H1 (cell line): Measurements from ENCODE around the gene CYP2E1. TPM values are rescaled to one million over a fixed set of nuclear protein-coding genes. Genes with fewer than 3 reads are reported as not detected.

Experiments used
- CTCF ChIA-PET: fragments of 300-600 bp; sonication (Branson Sonifier 250); formaldehyde crosslinking; loops from one replicate; lab custom pipeline; 2021; ENCODE audit not compliant: partially characterized antibody; lab: Charles Lee
- POLR2A ChIA-PET: fragments of 300-600 bp; sonication (Branson Sonifier 250); formaldehyde crosslinking; loops from one replicate; lab custom pipeline; 2021; ENCODE audit warnings: inconsistent platforms; ENCODE audit not compliant: partially characterized antibody; lab: Charles Lee
- DNase-seq, 2 experiments: peaks; one replicate each; pipeline versions ENCODE4 v3.0.0 to v3.0.0-alpha.2; 2010 to 2022; ENCODE audit warnings: low spot score in 2 of 2, low read depth in 1 of 2, mixed read lengths in 1 of 2
- FAIRE-seq: peaks from 2 replicates; lab custom pipeline; 2011; peaks lifted over from hg19 to GRCh38; lab: Jason Lieb, UNC
- H2AFZ ChIP-seq: 2 replicates; pipeline ENCODE4 v1.8.1; 2012; ENCODE audit warnings: low read length, inconsistent platforms
- H2AK5ac ChIP-seq: 2 replicates; pipeline ENCODE4 v1.6.1; 2013; ENCODE audit warnings: low read depth, low read length
- H2BK120ac ChIP-seq: replicated peaks from 2 replicates; pipeline ENCODE3; 2013; ENCODE audit warnings: low read depth, low read length, inconsistent platforms
- H2BK12ac ChIP-seq: 2 replicates; pipeline ENCODE4 v1.6.1; 2013; ENCODE audit warnings: low read depth, low read length
- H2BK15ac ChIP-seq: 2 replicates; pipeline ENCODE4 v1.6.1; 2013; ENCODE audit warnings: low read length
- H2BK20ac ChIP-seq: 2 replicates; pipeline ENCODE4 v1.6.1; 2013; ENCODE audit warnings: low read length
- H2BK5ac ChIP-seq: 2 replicates; pipeline ENCODE4 v1.6.1; 2013; ENCODE audit warnings: low read depth, low read length
- H3K14ac ChIP-seq: 2 replicates; pipeline ENCODE4 v1.6.1; 2013; ENCODE audit warnings: inconsistent platforms; ENCODE audit not compliant: insufficient read length
- H3K18ac ChIP-seq: 2 replicates; pipeline ENCODE4 v1.6.1; 2013; ENCODE audit warnings: low read length; ENCODE audit errors: extremely low read depth
- H3K23ac ChIP-seq: 2 replicates; pipeline ENCODE4 v1.6.1; 2013; ENCODE audit warnings: inconsistent platforms; ENCODE audit not compliant: insufficient read length
- H3K23me2 ChIP-seq: 2 replicates; pipeline ENCODE4 v1.6.1; 2013; ENCODE audit warnings: low read depth, low read length
- H3K27ac ChIP-seq: 2 replicates; pipeline ENCODE4 v1.6.1; 2011; ENCODE audit warnings: low read depth, low read length, inconsistent platforms
- H3K27me3 ChIP-seq, 4 experiments: replicated peaks in 1 of 4; 1 replicate in 1 of 4; 2 replicates in 3 of 4; pipeline versions ENCODE4 v1.6.1 to v1.8.1; 2011 to 2013; ENCODE audit warnings: low read length in 3 of 4, mild to moderate bottlenecking in 3 of 4, inconsistent platforms in 2 of 4, mixed read lengths in 2 of 4, moderate library complexity in 1 of 4; ENCODE audit not compliant: control insufficient read depth in 3 of 4, insufficient read depth in 3 of 4; ENCODE audit errors: extremely low read depth in 1 of 4
- H3K36me3 ChIP-seq, 4 experiments: 2 replicates each; pipeline versions ENCODE4 v1.6.1 to v1.8.1; 2011 to 2013; ENCODE audit warnings: mild to moderate bottlenecking in 4 of 4, low read length in 3 of 4, moderate library complexity in 2 of 4, control low read depth in 1 of 4, inconsistent platforms in 1 of 4; ENCODE audit not compliant: insufficient read depth in 4 of 4, control insufficient read depth in 2 of 4
- H3K4ac ChIP-seq: replicated peaks from 2 replicates; pipeline ENCODE3; 2013; ENCODE audit warnings: low read length, low read depth, mixed read lengths, inconsistent platforms; ENCODE audit not compliant: insufficient read length
- H3K4me1 ChIP-seq, 4 experiments: replicated peaks in 1 of 4; 1 replicate in 1 of 4; 2 replicates in 3 of 4; pipeline versions ENCODE4 v1.6.1 to v1.8.1; 2011 to 2013; ENCODE audit warnings: low read length in 3 of 4, inconsistent platforms in 2 of 4, mixed read lengths in 1 of 4; ENCODE audit not compliant: insufficient read depth in 4 of 4, control insufficient read depth in 3 of 4
- H3K4me2 ChIP-seq, 2 experiments: 2 replicates each; pipeline versions ENCODE4 v1.6.1 to v1.8.1; 2011 to 2013; ENCODE audit warnings: low read depth in 2 of 2, low read length in 2 of 2, control low read depth in 1 of 2, inconsistent platforms in 1 of 2, mild to moderate bottlenecking in 1 of 2; ENCODE audit not compliant: insufficient read depth in 1 of 2
- H3K4me3 ChIP-seq, 4 experiments: fragments of 200-600, 300-600 bp in 1 of 4; sonication (generic), shearing (Covaris generic), sonication (Bioruptor Twin) in 1 of 4; 2 replicates each; pipeline versions ENCODE4 v1.5.1 to v1.8.1; 2011 to 2016; ENCODE audit warnings: low read length in 4 of 4, low read depth in 3 of 4, control low read depth in 2 of 4, inconsistent platforms in 2 of 4, mild to moderate bottlenecking in 2 of 4, mixed read lengths in 1 of 4, moderate library complexity in 1 of 4; ENCODE audit not compliant: insufficient read depth in 2 of 4; ENCODE audit errors: extremely low read depth in 1 of 4
- H3K56ac ChIP-seq: replicated peaks from 2 replicates; pipeline ENCODE3; 2013; ENCODE audit warnings: low read depth, mild to moderate bottlenecking, mixed read lengths, low read length, inconsistent platforms; ENCODE audit not compliant: insufficient read length
- H3K79me1 ChIP-seq: 2 replicates; pipeline ENCODE4 v1.6.1; 2013; ENCODE audit warnings: low read depth, low read length, control low read depth
- H3K79me2 ChIP-seq, 2 experiments: 2 replicates each; pipeline versions ENCODE4 v1.6.1 to v1.8.1; 2012 to 2013; ENCODE audit warnings: low read length in 2 of 2, mild to moderate bottlenecking in 2 of 2, inconsistent platforms in 1 of 2; ENCODE audit not compliant: insufficient read depth in 2 of 2, control insufficient read depth in 1 of 2
- H3K9ac ChIP-seq, 4 experiments: replicated peaks in 1 of 4; 1 replicate in 1 of 4; 2 replicates in 3 of 4; pipeline versions ENCODE4 v1.6.1 to v1.8.1; 2011 to 2013; ENCODE audit warnings: low read depth in 3 of 4, low read length in 3 of 4, control low read depth in 2 of 4, mild to moderate bottlenecking in 2 of 4, moderate library complexity in 2 of 4, inconsistent platforms in 1 of 4; ENCODE audit errors: extremely low read depth in 1 of 4
- H3K9me3 ChIP-seq, 2 experiments: 2 replicates each; pipeline versions ENCODE4 v1.6.1 to v1.8.1; 2012 to 2013; ENCODE audit warnings: mild to moderate bottlenecking in 2 of 2, moderate library complexity in 2 of 2, control low read depth in 1 of 2, inconsistent platforms in 1 of 2, low read depth in 1 of 2, low read length in 1 of 2, mixed read lengths in 1 of 2; ENCODE audit not compliant: insufficient read depth in 2 of 2
- H4K20me1 ChIP-seq, 2 experiments: replicated peaks in 1 of 2; 2 replicates each; pipeline versions ENCODE3 to v1.8.1; 2011 to 2013; ENCODE audit warnings: inconsistent platforms in 2 of 2, low read length in 2 of 2, mild to moderate bottlenecking in 1 of 2; ENCODE audit not compliant: insufficient read depth in 2 of 2, control insufficient read depth in 1 of 2
- H4K5ac ChIP-seq: 2 replicates; pipeline ENCODE4 v1.6.1; 2013; ENCODE audit warnings: low read length, low read depth, mixed read lengths, inconsistent platforms; ENCODE audit not compliant: insufficient read length
- H4K8ac ChIP-seq: 2 replicates; pipeline ENCODE4 v1.8.0; 2013; ENCODE audit warnings: mild to moderate bottlenecking, moderate library complexity, low read length, inconsistent platforms; ENCODE audit not compliant: insufficient read depth; ENCODE audit errors: extremely low read depth
- H4K91ac ChIP-seq: replicated peaks from 2 replicates; pipeline ENCODE3; 2013; ENCODE audit warnings: low read length, mixed read lengths, inconsistent platforms; ENCODE audit not compliant: insufficient read length
- SAP30 ChIP-seq: fragments of 300-600 bp; sonication (generic); IDR thresholded peaks from 2 replicates; pipeline ENCODE4 v1.7.1; 2012; ENCODE audit warnings: low read length, moderate library complexity, mild to moderate bottlenecking, inconsistent platforms; ENCODE audit not compliant: insufficient read depth, insufficient replicate concordance
- WGBS, 2 experiments: shearing (Covaris generic) in 1 of 2; methylation state at CpG; one replicate each; pipeline versions ENCODE4 v1.1.6 to v1.1.7; 2013 to 2015; ENCODE audit warnings: low lambda C conversion rate in 2 of 2, mixed read lengths in 2 of 2, inconsistent platforms in 1 of 2, low coverage in 1 of 2, missing lambda C conversion rate in 1 of 2; ENCODE audit not compliant: insufficient replicate concordance in 2 of 2, insufficient coverage in 1 of 2, insufficient read length in 1 of 2; ENCODE audit errors: extremely low coverage in 1 of 2, missing lambda C conversion rate in 1 of 2; 5-methylcytosine and 5-hydroxymethylcytosine counted together
- polyA plus RNA-seq, 7 experiments: library from polyadenylated mRNA; depleted of rRNA in 3 of 7; stranded (reverse) in 5 of 7; unstranded in 2 of 7; fragments of >200 nt in 5 of 7; fragments of 200-250 nt in 2 of 7; gene quantifications; 1 replicate in 5 of 7; 2 replicates in 1 of 7; 4 replicates in 1 of 7; pipeline versions ENCODE4 v1.2.1 to v1.2.3, GENCODE V29; 2011 to 2013; ENCODE audit warnings: missing spikeins in 2 of 7, mixed read lengths in 2 of 7
- total RNA-seq: library from RNA; stranded (reverse); fragmentation: NEBNext Ultra II Directional; extraction: Animal tissue kit (Norgen Biotek cat#: 25700); gene quantifications from 2 replicates; pipeline ENCODE4 v1.2.1, GENCODE V29; 2021

CYP2E1 gene
- total and polyA plus RNA-seq, 2 of the 8 experiments (the other 6 are each of a cell fraction or from before 2014, with no cell fraction given) = 0.11 TPM; not detected in 1

- Histone ChIP-seq H3K36me3 (peaks cover 0 to 3% (median 0%) of the 10 kb centered on the region in 4 experiments; a peak in 1 of 8 replicates), H3K14ac (no peak overlapping the region), H4K91ac (no peak overlapping the region), H3K23ac (no peak overlapping the region), H2BK12ac (no peak overlapping the region), H3K4me2 (no peak overlapping the region), H3K4me1 (no peaks in the 10 kb centered on the region), H2AK5ac (no peak overlapping the region), H4K5ac (no peak overlapping the region), H2BK120ac (no peak overlapping the region), H3K27me3 (no peaks in the 10 kb centered on the region), H2BK15ac (no peak overlapping the region), H2BK20ac (no peak overlapping the region), H3K18ac (no peak overlapping the region), H3K23me2 (no peaks in the 10 kb centered on the region), H3K9ac (no peak overlapping the region), H3K79me1 (no peaks in the 10 kb centered on the region), H3K4ac (no peak overlapping the region), H3K27ac (no peak overlapping the region), H3K56ac (no peak overlapping the region), H2AFZ (no peak overlapping the region), H4K8ac (no peak overlapping the region), H3K4me3 (no peak overlapping the region), H4K20me1 (no peaks in the 10 kb centered on the region), H2BK5ac (no peak overlapping the region), H3K79me2 (no peaks in the 10 kb centered on the region), H3K9me3 (peaks cover 61 to 84% of the 10 kb centered on the region in 2 experiments)
- FAIRE-seq = no peak
- 90% methylated on average over 49 of the region's 50 CpGs; no CpG with 5 or more reads in 1 of the 2 experiments for WGBS, 2 experiments
- ChIA-PET CTCF (no interaction called here), POLR2A (no interaction called here)
- no peak for DNase-seq
- no peak for TF ChIP-seq SAP30
These were observed 1.2 kb downstream of the CYP2E1 start for GRCh38 chr10:133528296-133528844.
